AG04450 (cell line): ENCODE data around the gene AKAP6. TPM values are rescaled to one million over a fixed set of nuclear protein-coding genes. Genes with fewer than 3 reads are reported as not detected.

Experiments used
- CTCF ChIA-PET: fragments of 300-600, 350-600 bp; formaldehyde crosslinking; extraction: SDS; loops from one replicate; lab custom pipeline; 2022; ENCODE audit warnings: antibody characterized with exemption, inconsistent platforms; lab: Charles Lee
- POLR2A ChIA-PET: fragments of 350-600 bp; formaldehyde crosslinking; extraction: SDS; loops from one replicate; lab custom pipeline; 2021; ENCODE audit warnings: antibody characterized with exemption, inconsistent platforms; lab: Yijun Ruan, JAX
- DNase-seq: peaks from one replicate; pipeline ENCODE4 v3.0.0-alpha.2; 2011; ENCODE audit warnings: low read depth, low spot score
- H3K27ac ChIP-seq: one replicate; pipeline ENCODE4 v1.5.1; 2012; ENCODE audit warnings: low read depth, low read length, control low read depth
- H3K27me3 ChIP-seq: one replicate; pipeline ENCODE4 v1.6.0; 2012; ENCODE audit warnings: low read length; ENCODE audit not compliant: control insufficient read depth, insufficient read depth
- H3K4me3 ChIP-seq: 2 replicates; pipeline ENCODE4 v1.5.1; 2011; ENCODE audit warnings: mild to moderate bottlenecking, low read depth, low read length, control low read depth
- H3K9me3 ChIP-seq: 2 replicates; pipeline ENCODE4 v1.5.1; 2012; ENCODE audit warnings: low read length; ENCODE audit not compliant: control insufficient read depth, insufficient read depth
- polyA plus RNA-seq: library from polyadenylated mRNA; depleted of rRNA; stranded (reverse); fragments of >200 nt; gene quantifications from 2 replicates; pipeline ENCODE4 v1.2.3, GENCODE V29; 2011
- TF ChIP-seq, protein P1 (sequence below): IDR thresholded peaks from 2 replicates; pipeline ENCODE4 v1.5.1; 2011; ENCODE audit warnings: low read depth, low read length, control low read depth, inconsistent platforms

The AKAP6 gene
- polyA plus RNA-seq, 1 experiment = 0.78 TPM

DNA sequence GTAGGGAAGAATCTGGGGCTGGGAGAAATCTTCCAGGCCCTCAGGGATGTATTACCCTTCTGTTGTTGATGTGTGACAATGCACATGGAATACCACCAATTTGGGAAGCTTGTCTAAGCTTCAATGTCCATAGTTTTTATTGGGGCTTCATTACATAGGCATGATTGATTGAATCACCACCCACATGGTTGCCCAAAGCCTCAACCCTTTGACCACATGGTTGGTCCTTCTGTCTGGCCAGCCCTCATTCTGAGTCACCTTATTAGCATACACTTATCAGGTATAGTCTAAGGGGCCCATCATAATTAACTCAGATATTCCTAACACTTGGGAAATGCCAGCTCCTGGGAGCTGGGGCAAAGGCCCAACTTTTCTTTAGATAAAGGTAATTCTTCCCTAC lies 93.3 kb downstream of the AKAP6 start:
- H3K4me3 ChIP-seq = no peak overlapping the region
- TF ChIP-seq, protein P1, sequence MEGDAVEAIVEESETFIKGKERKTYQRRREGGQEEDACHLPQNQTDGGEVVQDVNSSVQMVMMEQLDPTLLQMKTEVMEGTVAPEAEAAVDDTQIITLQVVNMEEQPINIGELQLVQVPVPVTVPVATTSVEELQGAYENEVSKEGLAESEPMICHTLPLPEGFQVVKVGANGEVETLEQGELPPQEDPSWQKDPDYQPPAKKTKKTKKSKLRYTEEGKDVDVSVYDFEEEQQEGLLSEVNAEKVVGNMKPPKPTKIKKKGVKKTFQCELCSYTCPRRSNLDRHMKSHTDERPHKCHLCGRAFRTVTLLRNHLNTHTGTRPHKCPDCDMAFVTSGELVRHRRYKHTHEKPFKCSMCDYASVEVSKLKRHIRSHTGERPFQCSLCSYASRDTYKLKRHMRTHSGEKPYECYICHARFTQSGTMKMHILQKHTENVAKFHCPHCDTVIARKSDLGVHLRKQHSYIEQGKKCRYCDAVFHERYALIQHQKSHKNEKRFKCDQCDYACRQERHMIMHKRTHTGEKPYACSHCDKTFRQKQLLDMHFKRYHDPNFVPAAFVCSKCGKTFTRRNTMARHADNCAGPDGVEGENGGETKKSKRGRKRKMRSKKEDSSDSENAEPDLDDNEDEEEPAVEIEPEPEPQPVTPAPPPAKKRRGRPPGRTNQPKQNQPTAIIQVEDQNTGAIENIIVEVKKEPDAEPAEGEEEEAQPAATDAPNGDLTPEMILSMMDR = no peak
- H3K27ac ChIP-seq = no peak overlapping the region
- no peaks in the 10 kb centered on the region for H3K27me3 ChIP-seq
- no peak for DNase-seq
- no peaks in the 10 kb centered on the region for H3K9me3 ChIP-seq
- CTCF ChIA-PET = no interaction called here
- POLR2A ChIA-PET = no interaction called here

DNA sequence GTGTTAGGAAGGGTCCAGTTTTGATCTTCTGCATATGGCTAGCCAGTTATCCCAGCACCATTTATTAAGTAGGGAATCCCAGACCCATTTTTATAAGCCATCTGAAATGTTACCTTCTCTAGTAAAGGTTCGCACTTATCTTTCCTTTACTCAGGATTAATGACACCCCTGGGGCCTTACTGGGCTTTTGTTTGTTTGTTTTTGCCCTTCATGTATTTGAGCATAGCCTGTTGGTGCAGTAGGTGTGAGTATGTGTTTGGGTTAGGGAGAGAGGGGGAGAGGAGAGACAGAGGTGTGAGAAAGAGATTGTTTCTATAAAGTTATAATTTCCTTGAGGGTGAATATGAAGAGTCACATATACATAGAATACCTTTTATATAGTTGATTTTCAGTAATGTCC lies 96.9 kb downstream of the AKAP6 start:
- ChIA-PET CTCF (no interaction called here), POLR2A (no interaction called here)
- no peak overlapping the region for H3K27ac ChIP-seq
- H3K27me3 ChIP-seq = no peaks in the 10 kb centered on the region
- no peaks in the 10 kb centered on the region for H3K9me3 ChIP-seq
- TF ChIP-seq, protein P1 = no peak
- H3K4me3 ChIP-seq = no peak overlapping the region
- no peak for DNase-seq

DNA sequence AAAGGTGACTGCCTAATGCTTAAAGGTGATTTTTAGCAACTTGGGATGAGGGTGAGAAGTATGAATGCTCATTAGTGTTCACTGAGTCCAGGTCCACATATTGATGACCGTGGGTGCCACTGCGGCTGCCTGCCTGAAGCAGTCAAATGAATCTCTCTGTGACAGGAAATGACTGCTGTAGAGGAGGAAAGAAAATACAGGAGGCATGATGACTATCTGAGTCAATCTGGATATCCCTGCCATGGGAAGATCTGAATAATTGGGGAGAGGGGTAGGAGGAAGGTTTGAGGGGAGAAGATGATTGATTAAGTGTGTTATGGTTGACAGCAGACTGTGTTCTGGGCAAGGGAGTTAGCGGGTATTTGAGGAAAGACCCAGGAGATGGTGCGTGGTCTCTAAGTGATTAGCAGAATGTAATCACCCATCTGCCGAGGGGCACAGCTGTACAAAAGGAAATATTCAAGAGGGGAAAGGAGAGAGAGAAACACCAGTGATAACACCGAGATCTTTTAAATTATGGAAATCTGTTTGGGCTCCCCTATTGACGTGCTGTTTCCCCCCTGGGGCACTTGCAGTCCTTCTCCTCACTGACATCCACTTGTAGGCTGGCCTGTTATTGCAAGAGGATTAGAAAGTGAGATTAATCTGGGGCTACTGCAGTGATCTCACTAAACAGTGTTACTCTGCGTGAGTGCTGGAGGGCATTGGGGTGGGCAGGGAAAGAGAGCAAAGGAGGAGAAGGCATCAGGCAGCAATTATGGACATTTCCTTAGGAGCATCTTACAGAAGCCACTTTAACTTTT lies 97.7 kb downstream of the AKAP6 start:
- CTCF ChIA-PET = no interaction called here
- TF ChIP-seq, protein P1 = no peak
- DNase-seq = no peak
- Histone ChIP-seq H3K27ac (no peak overlapping the region), H3K4me3 (no peak overlapping the region), H3K27me3 (no peaks in the 10 kb centered on the region), H3K9me3 (no peaks in the 10 kb centered on the region)
- POLR2A ChIA-PET = no interaction called here

DNA sequence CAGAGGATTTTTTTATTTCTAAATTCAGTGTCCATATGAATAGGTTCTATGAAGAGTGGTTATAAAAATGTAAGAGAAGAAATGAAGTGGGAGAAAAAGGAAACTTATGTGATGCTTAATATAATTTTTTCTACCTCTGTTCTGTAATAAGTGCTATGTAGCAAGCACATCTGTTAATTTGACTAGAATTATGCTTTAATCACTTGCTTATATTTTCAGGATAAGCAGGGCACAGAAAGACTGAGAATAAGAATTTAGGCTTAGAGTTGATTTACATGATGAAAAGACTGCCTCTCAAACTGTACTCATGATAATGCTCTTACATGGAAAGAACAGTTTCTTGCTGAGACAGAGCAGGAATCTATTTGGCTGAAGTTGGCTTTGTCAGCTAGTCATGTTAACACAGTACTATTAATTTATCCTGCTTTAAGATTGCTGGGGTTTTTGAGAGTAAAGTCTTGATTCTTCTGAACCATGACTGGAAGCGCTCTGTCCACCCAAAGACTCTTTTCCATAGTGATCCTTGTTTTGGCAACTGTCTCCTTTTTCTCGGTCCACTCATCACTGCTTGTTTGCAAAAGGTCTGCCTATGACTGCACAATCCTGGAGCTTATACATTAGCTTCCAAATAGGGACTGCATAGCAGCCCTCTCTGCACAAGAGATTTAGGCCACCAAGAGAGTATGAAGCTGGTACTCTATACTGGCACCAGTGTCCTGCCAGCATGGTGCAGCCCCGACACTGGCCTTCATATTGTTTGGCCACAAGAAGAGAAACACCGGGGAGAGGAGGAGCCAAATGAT lies 98.8 kb downstream of the AKAP6 start:
- H3K27ac ChIP-seq = no peak overlapping the region
- ChIA-PET POLR2A (interaction anchor here (1.1 kb wide), 1 partner anchor 29 kb away, joined by 3 read pairs; no protein-coding TSS in a partner anchor), CTCF (interaction anchor here (0.8 to 1.0 kb wide), 2 partner anchors 14 to 17 kb away, joined by 3 read pairs; no protein-coding TSS in a partner anchor)
- no peaks in the 10 kb centered on the region for H3K9me3 ChIP-seq
- H3K4me3 ChIP-seq = no peak overlapping the region
- TF ChIP-seq, protein P1 = no peak
- H3K27me3 ChIP-seq = no peaks in the 10 kb centered on the region
- no peak for DNase-seq
